Right lobe of liver (tissue), 4 donors: ENCODE results near the gene SLX4IP.

Experiments
- CTCF ChIP-seq, 4 donors: fragments of 200-600 bp in 3 of 4; fragments of 450-650 bp in 1 of 4; IDR thresholded peaks; one replicate each; pipeline versions ENCODE4 v1.5.1 to v1.8.0; 2016 to 2022; ENCODE audit warnings: antibody characterized with exemption in 4 of 4, mild to moderate bottlenecking in 2 of 4
- POLR2A ChIP-seq: fragments of 450-650 bp; IDR thresholded peaks from one replicate; pipeline ENCODE4 v1.6.1; 2017; ENCODE audit warnings: antibody characterized with exemption, mild to moderate bottlenecking
- donor health status: DM: no; HTN: no; CAD: no.
- donor health status: DM: no; HTN: no; CAD: no.
- donor health status: DM: no; HTN: yes; CAD: no.

- TF ChIP-seq CTCF (IDR thresholded peaks at IDR 0.05) (no peak), POLR2A (no peak)
These were observed 62.7 kb downstream of the SLX4IP start for GRCh38 chr20:10497791-10498190.
